NCI-H2107 (cell line): ENCODE results near the gene ZNF106.

ENCODE experiments used
- DNase-seq: peaks from one replicate; lab custom pipeline; 2025; lab: John Stamatoyannopoulos, UW

The ZNF106 gene

GRCh38 chr15:42405863-42406482 lies 85.0 kb downstream of the ZNF106 start:
- no peak for DNase-seq

GRCh38 chr15:42404461-42405235 lies 86.3 kb downstream of the ZNF106 start:
- no peak for DNase-seq

- no peak for DNase-seq
These were observed 87.6 kb downstream of the ZNF106 start for GRCh38 chr15:42403389-42403788.

GRCh38 chr15:42402455-42403205 lies 88.3 kb downstream of the ZNF106 start:
- no peak for DNase-seq

GRCh38 chr15:42401544-42402454 lies 89.1 kb downstream of the ZNF106 start:
- DNase-seq = no peak

- no peak for DNase-seq
These were observed 95.1 kb downstream of the ZNF106 start for GRCh38 chr15:42395838-42396237.

GRCh38 chr15:42394106-42394505 lies 96.8 kb downstream of the ZNF106 start:
- no peak for DNase-seq

- no peak for DNase-seq
These were observed 98.5 kb downstream of the ZNF106 start for GRCh38 chr15:42392309-42393024.

GRCh38 chr15:42387603-42388002 lies 103.3 kb downstream of the ZNF106 start:
- no peak for DNase-seq

GRCh38 chr15:42385980-42386700 lies 104.8 kb downstream of the ZNF106 start:
- no peak for DNase-seq

- no peak for DNase-seq
These were observed 105.5 kb downstream of the ZNF106 start for GRCh38 chr15:42385206-42385979.

- DNase-seq = no peak
These were observed 106.3 kb downstream of the ZNF106 start for GRCh38 chr15:42384597-42384996.

GRCh38 chr15:42378011-42378410 lies 112.9 kb downstream of the ZNF106 start:
- no peak for DNase-seq

GRCh38 chr15:42375941-42376340 lies 115.0 kb downstream of the ZNF106 start:
- no peak for DNase-seq

- no peak for DNase-seq
These were observed 115.7 kb downstream of the ZNF106 start for GRCh38 chr15:42375252-42375651.

GRCh38 chr15:42374810-42375209 lies 116.1 kb downstream of the ZNF106 start:
- no peak for DNase-seq

GRCh38 chr15:42373936-42374335 lies 117.0 kb downstream of the ZNF106 start:
- no peak for DNase-seq

- no peak for DNase-seq
These were observed 117.7 kb downstream of the ZNF106 start for GRCh38 chr15:42373274-42373673.

- DNase-seq = no peak
These were observed 119.8 kb downstream of the ZNF106 start for GRCh38 chr15:42371096-42371495.

GRCh38 chr15:42368096-42368495 lies 122.8 kb downstream of the ZNF106 start:
- DNase-seq = no peak
